WERI-Rb-1 (cell line): ENCODE measurements around the gene POLR2L.
A peak's percentile ranks its signal among the peaks of the same experiment; 100 is the strongest.

Source experiments
- DNase-seq: peaks from one replicate; pipeline ENCODE4 v3.0.0-alpha.2; 2020
- H3K27ac ChIP-seq: fragments of 250-450 bp; sonication (Bioruptor Pico); 2 replicates; pipeline ENCODE4 v1.5.1; 2020; ENCODE audit warnings: mild to moderate bottlenecking, moderate library complexity
- H3K27me3 ChIP-seq: fragments of 250-450 bp; sonication (Bioruptor Pico); 2 replicates; pipeline ENCODE4 v1.5.1; 2021; ENCODE audit warnings: mild to moderate bottlenecking, low read depth, moderate library complexity; ENCODE audit not compliant: insufficient read depth, severe bottlenecking
- H3K36me3 ChIP-seq: fragments of 250-450 bp; sonication (Bioruptor Pico); 2 replicates; pipeline ENCODE4 v1.5.1; 2020; ENCODE audit warnings: mild to moderate bottlenecking, moderate library complexity
- H3K4me3 ChIP-seq: 2 replicates; pipeline ENCODE4 v1.5.1; 2011; ENCODE audit warnings: low read depth, mild to moderate bottlenecking, control low read depth, low read length
- H3K9me3 ChIP-seq: fragments of 250-450 bp; sonication (Bioruptor Pico); 2 replicates; pipeline ENCODE4 v1.5.1; 2021; ENCODE audit warnings: mild to moderate bottlenecking, moderate library complexity; ENCODE audit not compliant: severe bottlenecking
- CTCF ChIP-seq: IDR thresholded peaks from 2 replicates; pipeline ENCODE4 v1.5.1; 2011; ENCODE audit warnings: low read depth, mild to moderate bottlenecking, control low read depth, inconsistent platforms, low read length

Gene POLR2L

DNA sequence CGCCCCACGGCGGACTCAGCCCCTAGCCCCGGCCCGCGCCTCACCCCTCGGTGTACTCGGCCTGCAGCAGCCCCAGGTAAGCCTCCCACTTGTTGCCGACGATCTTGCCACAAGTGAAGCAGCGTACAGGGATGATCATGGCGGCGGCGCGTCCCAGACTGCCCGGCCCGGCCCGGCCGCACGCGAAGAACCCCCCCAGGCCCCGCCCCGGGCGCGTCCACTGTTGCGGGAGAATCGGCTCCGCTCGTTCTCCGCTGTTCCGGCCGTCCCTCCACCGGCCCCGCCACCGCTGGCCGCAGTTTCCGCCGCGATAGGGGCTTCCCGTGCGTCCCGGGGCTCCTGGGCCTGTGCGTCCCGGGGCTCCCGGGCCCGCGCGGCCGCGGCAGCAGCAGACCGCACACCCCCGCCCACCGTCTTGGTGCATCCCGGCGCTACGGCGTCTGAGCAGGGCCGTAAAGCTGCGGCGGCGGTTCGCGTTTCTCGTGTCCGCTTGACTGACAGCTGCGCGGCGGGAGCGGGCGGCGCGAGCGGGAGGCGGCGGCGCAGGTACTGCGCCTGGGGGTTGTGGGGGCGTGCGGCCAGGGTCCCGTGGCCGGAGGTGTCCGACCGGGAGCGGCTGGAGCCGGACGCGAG is at the start of gene POLR2L, which contains the start of gene TSPAN4:
Gene POLR2L (minus strand): TSS at position 160 of the 633 bp plus-strand sequence. CDS start 21 bp downstream, at position 139.
Gene TSPAN4 (plus strand): TSS at position 483 of the 633 bp plus-strand sequence. CDS start 7,453 bp downstream, outside the sequence.
- peak; percentile 90 for DNase-seq
- H3K36me3 ChIP-seq: peaks cover 46% of the 10 kb centered on the region
- peak within 1 kb of the TSS; percentile 99 for H3K27ac ChIP-seq
- no peak for TF ChIP-seq CTCF
- H3K9me3 ChIP-seq: no peaks in the 10 kb centered on the region
- H3K27me3 ChIP-seq: no peaks in the 10 kb centered on the region
- peak within 1 kb of the TSS; percentile 62 for H3K4me3 ChIP-seq

DNA sequence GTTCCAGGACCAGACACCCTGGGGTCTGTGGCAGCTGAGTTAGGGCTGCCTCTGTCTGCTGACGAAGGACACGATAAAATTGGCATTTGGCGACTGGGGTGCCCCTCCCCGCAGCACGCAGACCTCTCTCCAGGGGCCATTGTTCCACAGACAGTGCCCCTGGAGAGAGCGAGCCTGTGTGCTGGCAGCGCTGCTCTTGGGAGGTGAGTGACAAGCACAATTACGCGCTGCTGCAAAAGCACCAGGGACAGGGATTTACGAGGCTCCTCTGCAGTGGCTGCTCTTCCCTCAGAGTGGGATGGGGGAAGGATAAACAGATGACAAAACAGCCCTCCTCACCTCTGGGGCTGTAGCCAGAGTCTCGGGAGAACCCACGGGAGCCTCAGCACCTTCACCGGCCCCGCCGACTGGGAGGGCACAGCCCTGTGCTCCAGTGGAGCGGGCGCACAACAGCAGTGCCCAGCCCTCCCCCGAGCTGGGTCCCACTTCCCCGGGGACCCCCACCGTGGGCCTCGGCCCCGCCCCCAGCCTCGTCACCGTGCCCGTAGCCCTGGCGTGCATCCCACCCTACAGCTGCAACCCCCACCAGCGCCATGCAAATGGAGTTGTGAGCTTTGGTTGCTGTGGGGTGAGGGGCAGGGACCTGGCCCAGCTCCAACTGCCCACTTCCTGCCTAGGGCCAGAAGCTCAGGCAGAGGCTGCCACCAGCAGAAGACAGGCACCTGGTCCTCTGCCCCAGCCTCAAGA is 48.6 kb upstream of the POLR2L start:
- no peak overlapping the region for H3K4me3 ChIP-seq
- H3K9me3 ChIP-seq: no peaks in the 10 kb centered on the region
- DNase-seq: no peak
- H3K27me3 ChIP-seq: no peaks in the 10 kb centered on the region
- H3K27ac ChIP-seq: peak overlapping the region; percentile 100
- TF ChIP-seq CTCF: no peak
- H3K36me3 ChIP-seq: peaks cover 17% of the 10 kb centered on the region

GRCh38 chr11:889687-890475 is 47.6 kb upstream of the POLR2L start:
- no peaks in the 10 kb centered on the region for H3K27me3 ChIP-seq
- peak; percentile 65 for DNase-seq
- H3K4me3 ChIP-seq: no peak overlapping the region
- H3K27ac ChIP-seq: peak overlapping the region; percentile 100
- peaks cover 20% of the 10 kb centered on the region for H3K36me3 ChIP-seq
- 0 out of 2 replicates have a peak, but pooled peaks have one; percentile 17 for TF ChIP-seq CTCF
- no peaks in the 10 kb centered on the region for H3K9me3 ChIP-seq

DNA sequence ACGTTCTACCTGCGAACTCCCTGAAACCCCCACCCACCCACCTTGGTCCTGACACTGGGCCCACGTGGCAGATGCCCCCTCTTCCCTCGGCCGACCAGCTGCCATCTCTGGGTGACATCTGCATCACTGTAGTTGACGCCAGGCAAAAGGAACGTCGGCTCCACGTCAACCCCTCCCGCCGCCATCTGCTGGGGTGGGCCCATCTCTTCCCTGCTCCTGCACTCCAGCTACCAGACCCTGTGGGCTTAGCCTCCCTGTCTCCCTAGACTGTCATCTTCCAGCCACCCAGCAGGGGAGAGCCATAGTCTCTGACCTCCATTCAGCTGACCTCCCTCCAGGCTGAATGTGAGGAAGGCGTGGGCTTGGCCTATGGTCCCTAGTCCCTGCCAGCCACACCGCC is 46.9 kb upstream of the POLR2L start:
- peak; percentile 41 for TF ChIP-seq CTCF
- no peak overlapping the region; the same call in 1 of the 2 replicates for H3K4me3 ChIP-seq
- peak overlapping the region; percentile 100 for H3K27ac ChIP-seq
- DNase-seq: peak; percentile 92
- no peaks in the 10 kb centered on the region for H3K27me3 ChIP-seq
- peaks cover 20% of the 10 kb centered on the region for H3K36me3 ChIP-seq
- no peaks in the 10 kb centered on the region for H3K9me3 ChIP-seq

DNA sequence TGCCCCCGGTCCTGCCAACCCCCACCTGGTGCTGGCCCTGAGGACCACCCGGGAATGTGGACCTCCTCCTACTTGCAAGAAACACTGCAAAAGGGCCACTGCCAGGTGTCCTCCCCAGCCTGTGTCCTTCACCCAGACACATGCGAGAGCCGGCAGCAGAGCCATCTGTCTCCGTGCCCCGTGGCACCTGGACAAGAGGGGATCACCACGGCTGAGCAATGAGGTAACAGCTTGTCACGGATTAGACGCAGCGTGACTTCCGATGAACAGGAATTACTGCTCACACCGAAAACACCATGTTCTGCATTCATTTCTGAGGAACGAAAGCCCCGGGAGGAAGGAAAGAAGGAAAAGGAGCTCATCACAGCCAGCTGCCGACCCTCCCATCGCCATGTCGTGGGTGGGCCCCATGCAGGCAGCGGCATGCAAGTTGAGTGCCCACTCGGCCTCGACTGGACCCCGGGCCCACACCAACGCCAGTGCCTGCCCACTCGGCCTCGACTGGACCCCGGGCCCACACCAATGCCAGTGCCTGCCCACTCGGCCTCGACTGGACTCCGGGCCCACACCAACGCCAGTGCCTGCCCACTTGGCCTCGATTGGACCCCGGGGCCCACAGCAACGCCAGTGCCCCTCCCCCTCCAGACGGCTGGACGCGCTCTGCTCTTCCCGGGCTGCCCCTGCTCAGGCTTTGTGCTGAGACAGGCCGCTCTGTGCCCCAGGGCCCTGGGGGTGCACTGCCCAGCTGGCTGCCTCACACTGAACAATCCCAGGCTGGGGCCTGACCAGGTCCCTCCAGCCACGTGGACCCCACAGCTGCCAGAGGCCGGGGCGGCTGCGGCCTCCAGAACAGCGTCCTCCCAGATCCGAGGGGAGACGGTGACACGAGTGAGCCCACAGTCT is 46.2 kb upstream of the POLR2L start:
- H3K36me3 ChIP-seq: peaks cover 24% of the 10 kb centered on the region
- no peaks in the 10 kb centered on the region for H3K9me3 ChIP-seq
- TF ChIP-seq CTCF: no peak
- H3K4me3 ChIP-seq: peak overlapping the region; percentile 32
- H3K27me3 ChIP-seq: no peaks in the 10 kb centered on the region
- DNase-seq: peak; percentile 96
- H3K27ac ChIP-seq: peak overlapping the region; percentile 100
